HEK293 (cell line): ENCODE results near the gene ZNF177.

Experiments
- CTCF ChIA-PET: fragments of 350-600 bp; formaldehyde crosslinking; extraction: SDS; loops from one replicate; lab custom pipeline; 2021; ENCODE audit warnings: antibody characterized with exemption; lab: Yijun Ruan, JAX
- POLR2A ChIA-PET: fragments of 300-600 bp; formaldehyde crosslinking; extraction: SDS; loops from one replicate; lab custom pipeline; 2020; ENCODE audit warnings: antibody characterized with exemption, inconsistent platforms; lab: Yijun Ruan, JAX
- H3K27ac ChIP-seq: fragments of 200-500 bp; sonication (Bioruptor generic); 2 replicates; pipeline ENCODE4 v1.5.1; 2014; ENCODE audit warnings: low read depth, low read length, control low read depth, inconsistent platforms; ENCODE audit errors: extremely low read depth
- H3K36me3 ChIP-seq, 2 experiments: fragments of 200-500 bp in 1 of 2; sonication (Bioruptor generic) in 1 of 2; 1 replicate in 1 of 2; 2 replicates in 1 of 2; pipeline ENCODE4 v1.5.1; 2014 to 2017; ENCODE audit warnings: inconsistent platforms in 2 of 2, low read length in 2 of 2; ENCODE audit not compliant: control insufficient read depth in 2 of 2, insufficient read depth in 1 of 2
- H3K4me1 ChIP-seq: fragments of 200-500 bp; sonication (Bioruptor generic); 2 replicates; pipeline ENCODE4 v1.5.1; 2014; ENCODE audit warnings: mild to moderate bottlenecking, low read length, inconsistent platforms; ENCODE audit not compliant: control insufficient read depth, insufficient read depth
- H3K4me3 ChIP-seq: 2 replicates; pipeline ENCODE4 v1.5.1; 2011; ENCODE audit warnings: low read depth, mild to moderate bottlenecking, control low read depth, low read length, moderate library complexity
- H3K9me3 ChIP-seq: fragments of 200-500 bp; sonication (Bioruptor generic); 2 replicates; pipeline ENCODE4 v1.5.1; 2014; ENCODE audit warnings: low read depth, low read length, inconsistent platforms; ENCODE audit not compliant: control insufficient read depth, insufficient read depth
- BCL11A ChIP-seq: fragments of 450-650 bp; formaldehyde crosslinking; IDR thresholded peaks from 2 replicates; pipeline ENCODE4 v1.5.1; 2016; ENCODE audit warnings: low read depth, missing biosample characterization, missing genetic modification characterization
- BCL11B ChIP-seq: fragments of 450-650 bp; formaldehyde crosslinking; IDR thresholded peaks from 2 replicates; pipeline ENCODE4 v1.5.1; 2016; ENCODE audit warnings: low read depth, missing biosample characterization, missing genetic modification characterization
- IKZF3 ChIP-seq: fragments of 450-650 bp; IDR thresholded peaks from 2 replicates; pipeline ENCODE4 v1.5.0; 2018; ENCODE audit warnings: missing biosample characterization, mild to moderate bottlenecking, missing genetic modification characterization, moderate library complexity
- OVOL3 ChIP-seq: fragments of 450-650 bp; formaldehyde crosslinking; IDR thresholded peaks from 2 replicates; pipeline ENCODE4 v1.5.1; 2016; ENCODE audit warnings: missing biosample characterization, missing genetic modification characterization
- TRIM28 ChIP-seq: IDR thresholded peaks from 2 replicates; pipeline ENCODE4 v1.6.1; 2011; ENCODE audit warnings: low read length, control low read depth, borderline replicate concordance
- ZFHX2 ChIP-seq: fragments of 450-650 bp; formaldehyde crosslinking; conservative IDR thresholded peaks from 2 replicates; pipeline ENCODE4 v1.5.1; 2016; ENCODE audit warnings: missing biosample characterization, missing genetic modification characterization
- ZFP3 ChIP-seq: fragments of 450-650 bp; formaldehyde crosslinking; IDR thresholded peaks from 2 replicates; pipeline ENCODE4 v1.5.1; 2016; ENCODE audit warnings: low read depth, missing biosample characterization, missing genetic modification characterization
- ZNF155 ChIP-seq: fragments of 450-650 bp; formaldehyde crosslinking; IDR thresholded peaks from 2 replicates; pipeline ENCODE4 v1.5.1; 2016; ENCODE audit warnings: missing biosample characterization, missing genetic modification characterization
- ZNF16 ChIP-seq: fragments of 450-650 bp; formaldehyde crosslinking; IDR thresholded peaks from 2 replicates; pipeline ENCODE4 v1.5.1; 2016; ENCODE audit warnings: low read depth, missing biosample characterization, missing genetic modification characterization
- ZNF184 ChIP-seq: fragments of 450-650 bp; IDR thresholded peaks from 2 replicates; pipeline ENCODE4 v1.5.1; 2018; ENCODE audit warnings: missing biosample characterization, mild to moderate bottlenecking, missing genetic modification characterization
- ZNF223 ChIP-seq: fragments of 450-650 bp; formaldehyde crosslinking; IDR thresholded peaks from 2 replicates; pipeline ENCODE4 v1.5.1; 2016; ENCODE audit warnings: missing biosample characterization, missing genetic modification characterization
- ZNF292 ChIP-seq: fragments of 450-650 bp; formaldehyde crosslinking; IDR thresholded peaks from 2 replicates; pipeline ENCODE4 v1.5.1; 2016; ENCODE audit warnings: low read depth, missing biosample characterization, missing genetic modification characterization, borderline replicate concordance
- ZNF302 ChIP-seq: fragments of 450-650 bp; formaldehyde crosslinking; IDR thresholded peaks from 2 replicates; pipeline ENCODE4 v1.5.1; 2016; ENCODE audit warnings: missing biosample characterization, missing genetic modification characterization, low read depth
- ZNF311 ChIP-seq: fragments of 450-650 bp; formaldehyde crosslinking; IDR thresholded peaks from 2 replicates; pipeline ENCODE4 v1.5.1; 2017; ENCODE audit warnings: missing biosample characterization, missing genetic modification characterization, borderline replicate concordance
- ZNF354C ChIP-seq: fragments of 450-650 bp; formaldehyde crosslinking; IDR thresholded peaks from 2 replicates; pipeline ENCODE4 v1.5.1; 2016; ENCODE audit warnings: missing biosample characterization, missing genetic modification characterization, low read depth, borderline replicate concordance
- ZNF404 ChIP-seq: fragments of 450-650 bp; formaldehyde crosslinking; IDR thresholded peaks from 2 replicates; pipeline ENCODE4 v1.5.1; 2017; ENCODE audit warnings: missing biosample characterization, missing genetic modification characterization
- ZNF416 ChIP-seq: fragments of 450-650 bp; formaldehyde crosslinking; IDR thresholded peaks from 2 replicates; pipeline ENCODE4 v1.5.1; 2016; ENCODE audit warnings: missing biosample characterization, missing genetic modification characterization
- ZNF433 ChIP-seq: fragments of 450-650 bp; formaldehyde crosslinking; IDR thresholded peaks from 2 replicates; pipeline ENCODE4 v1.5.1; 2016; ENCODE audit warnings: missing biosample characterization, missing genetic modification characterization, low read depth
- ZNF521 ChIP-seq: fragments of 450-650 bp; formaldehyde crosslinking; IDR thresholded peaks from 2 replicates; pipeline ENCODE4 v1.5.1; 2017; ENCODE audit warnings: missing biosample characterization, mild to moderate bottlenecking, missing genetic modification characterization
- ZNF555 ChIP-seq: fragments of 450-650 bp; formaldehyde crosslinking; conservative IDR thresholded peaks from 2 replicates; pipeline ENCODE4 v1.5.1; 2017; ENCODE audit warnings: missing biosample characterization, mild to moderate bottlenecking, missing genetic modification characterization, inconsistent platforms
- ZNF585B ChIP-seq: fragments of 450-650 bp; formaldehyde crosslinking; IDR thresholded peaks from 2 replicates; pipeline ENCODE4 v1.5.1; 2016; ENCODE audit warnings: missing biosample characterization, missing genetic modification characterization
- ZNF621 ChIP-seq: fragments of 450-650 bp; formaldehyde crosslinking; IDR thresholded peaks from 2 replicates; pipeline ENCODE4 v1.5.1; 2017; ENCODE audit warnings: missing biosample characterization, missing genetic modification characterization
- ZNF670 ChIP-seq: fragments of 450-650 bp; formaldehyde crosslinking; IDR thresholded peaks from 2 replicates; pipeline ENCODE4 v1.5.1; 2016; ENCODE audit warnings: missing biosample characterization, missing genetic modification characterization, low read depth
- ZNF76 ChIP-seq: fragments of 450-650 bp; formaldehyde crosslinking; IDR thresholded peaks from 2 replicates; pipeline ENCODE4; 2016; ENCODE audit warnings: low read depth, missing biosample characterization, missing genetic modification characterization, borderline replicate concordance
- ZNF776 ChIP-seq: fragments of 450-650 bp; formaldehyde crosslinking; IDR thresholded peaks from 2 replicates; pipeline ENCODE4 v1.5.0; 2017; ENCODE audit warnings: missing biosample characterization, missing genetic modification characterization, borderline replicate concordance
- TF ChIP-seq, protein P1 (sequence below): fragments of 450-650 bp; formaldehyde crosslinking; IDR thresholded peaks from 2 replicates; pipeline ENCODE4 v1.5.0; 2017; ENCODE audit warnings: missing biosample characterization, missing genetic modification characterization, borderline replicate concordance
- TF ChIP-seq, protein P2 (sequence below): fragments of 450-650 bp; formaldehyde crosslinking; IDR thresholded peaks from 2 replicates; pipeline ENCODE4 v1.5.1; 2016; ENCODE audit warnings: missing biosample characterization, missing genetic modification characterization
- TF ChIP-seq, protein P3 (sequence below): fragments of 450-650 bp; formaldehyde crosslinking; IDR thresholded peaks from 2 replicates; pipeline ENCODE4 v1.5.1; 2016; ENCODE audit warnings: missing biosample characterization, missing genetic modification characterization

ZNF177 gene

DNA sequence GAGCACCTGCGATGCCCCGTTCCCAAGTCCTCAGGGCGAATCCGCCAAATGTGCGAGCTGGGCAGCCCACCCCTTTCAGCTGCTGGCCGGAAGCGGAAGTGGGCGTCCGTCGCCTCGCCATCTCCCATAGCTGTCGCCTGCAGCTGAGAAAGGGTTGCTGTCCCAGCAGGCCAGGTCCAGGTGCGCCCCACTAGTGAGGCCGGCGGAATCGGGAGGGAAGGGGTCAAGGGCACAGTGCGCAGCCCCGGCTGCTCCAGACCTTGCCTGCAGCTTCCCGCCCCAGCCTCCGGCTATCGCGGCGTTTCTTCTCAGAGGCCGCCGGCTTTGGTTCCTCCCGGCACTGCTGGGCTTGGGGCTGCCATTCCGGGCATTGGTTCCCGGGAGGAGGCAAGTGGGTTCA, at the start of gene ZNF177:
ZNF177 (plus strand) TSS at position 109 of the 400 bp plus-strand sequence. CDS start 15,299 bp downstream, outside the sequence.
- POLR2A ChIA-PET = no interaction called here
- Histone ChIP-seq H3K9me3 (no peaks in the 10 kb centered on the region), H3K27ac (no peak within 1 kb of the TSS), H3K4me1 (no peaks in the 10 kb centered on the region), H3K36me3 (peaks cover 0 to 4% of the 10 kb centered on the region in 2 experiments; a peak in 2 of 3 replicates), H3K4me3 (no peak within 1 kb of the TSS)
- CTCF ChIA-PET = no interaction called here
- no peak for TF ChIP-seq ZNF354C (tag by site-specific recombination)
- no peak for TF ChIP-seq ZNF16 (tag by site-specific recombination)
- TF ChIP-seq ZNF155 (tag by site-specific recombination) = no peak
- TF ChIP-seq ZNF433 (tag by site-specific recombination) = no peak
- TF ChIP-seq, protein P1, sequence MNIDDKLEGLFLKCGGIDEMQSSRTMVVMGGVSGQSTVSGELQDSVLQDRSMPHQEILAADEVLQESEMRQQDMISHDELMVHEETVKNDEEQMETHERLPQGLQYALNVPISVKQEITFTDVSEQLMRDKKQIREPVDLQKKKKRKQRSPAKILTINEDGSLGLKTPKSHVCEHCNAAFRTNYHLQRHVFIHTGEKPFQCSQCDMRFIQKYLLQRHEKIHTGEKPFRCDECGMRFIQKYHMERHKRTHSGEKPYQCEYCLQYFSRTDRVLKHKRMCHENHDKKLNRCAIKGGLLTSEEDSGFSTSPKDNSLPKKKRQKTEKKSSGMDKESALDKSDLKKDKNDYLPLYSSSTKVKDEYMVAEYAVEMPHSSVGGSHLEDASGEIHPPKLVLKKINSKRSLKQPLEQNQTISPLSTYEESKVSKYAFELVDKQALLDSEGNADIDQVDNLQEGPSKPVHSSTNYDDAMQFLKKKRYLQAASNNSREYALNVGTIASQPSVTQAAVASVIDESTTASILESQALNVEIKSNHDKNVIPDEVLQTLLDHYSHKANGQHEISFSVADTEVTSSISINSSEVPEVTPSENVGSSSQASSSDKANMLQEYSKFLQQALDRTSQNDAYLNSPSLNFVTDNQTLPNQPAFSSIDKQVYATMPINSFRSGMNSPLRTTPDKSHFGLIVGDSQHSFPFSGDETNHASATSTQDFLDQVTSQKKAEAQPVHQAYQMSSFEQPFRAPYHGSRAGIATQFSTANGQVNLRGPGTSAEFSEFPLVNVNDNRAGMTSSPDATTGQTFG (tag by site-specific recombination) = no peak
- no peak for TF ChIP-seq ZNF302 (tag by site-specific recombination)
- no peak for TF ChIP-seq ZNF184 (tag by site-specific recombination)
- TF ChIP-seq TRIM28 = no peak
- no peak for TF ChIP-seq ZNF311 (tag by site-specific recombination)
- TF ChIP-seq IKZF3 (tag by site-specific recombination) = no peak
- TF ChIP-seq OVOL3 (tag by site-specific recombination) = no peak
- no peak for TF ChIP-seq ZNF555 (tag by site-specific recombination)
- TF ChIP-seq ZNF521 (tag by site-specific recombination) = no peak
- no peak for TF ChIP-seq ZNF223 (tag by site-specific recombination)
- TF ChIP-seq, protein P2, sequence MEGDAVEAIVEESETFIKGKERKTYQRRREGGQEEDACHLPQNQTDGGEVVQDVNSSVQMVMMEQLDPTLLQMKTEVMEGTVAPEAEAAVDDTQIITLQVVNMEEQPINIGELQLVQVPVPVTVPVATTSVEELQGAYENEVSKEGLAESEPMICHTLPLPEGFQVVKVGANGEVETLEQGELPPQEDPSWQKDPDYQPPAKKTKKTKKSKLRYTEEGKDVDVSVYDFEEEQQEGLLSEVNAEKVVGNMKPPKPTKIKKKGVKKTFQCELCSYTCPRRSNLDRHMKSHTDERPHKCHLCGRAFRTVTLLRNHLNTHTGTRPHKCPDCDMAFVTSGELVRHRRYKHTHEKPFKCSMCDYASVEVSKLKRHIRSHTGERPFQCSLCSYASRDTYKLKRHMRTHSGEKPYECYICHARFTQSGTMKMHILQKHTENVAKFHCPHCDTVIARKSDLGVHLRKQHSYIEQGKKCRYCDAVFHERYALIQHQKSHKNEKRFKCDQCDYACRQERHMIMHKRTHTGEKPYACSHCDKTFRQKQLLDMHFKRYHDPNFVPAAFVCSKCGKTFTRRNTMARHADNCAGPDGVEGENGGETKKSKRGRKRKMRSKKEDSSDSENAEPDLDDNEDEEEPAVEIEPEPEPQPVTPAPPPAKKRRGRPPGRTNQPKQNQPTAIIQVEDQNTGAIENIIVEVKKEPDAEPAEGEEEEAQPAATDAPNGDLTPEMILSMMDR (tag by site-specific recombination) = no peak
- no peak for TF ChIP-seq ZNF292
- no peak for TF ChIP-seq ZNF776
- TF ChIP-seq ZFHX2 (tag by site-specific recombination) = no peak
- TF ChIP-seq ZNF416 (tag by site-specific recombination) = no peak

DNA sequence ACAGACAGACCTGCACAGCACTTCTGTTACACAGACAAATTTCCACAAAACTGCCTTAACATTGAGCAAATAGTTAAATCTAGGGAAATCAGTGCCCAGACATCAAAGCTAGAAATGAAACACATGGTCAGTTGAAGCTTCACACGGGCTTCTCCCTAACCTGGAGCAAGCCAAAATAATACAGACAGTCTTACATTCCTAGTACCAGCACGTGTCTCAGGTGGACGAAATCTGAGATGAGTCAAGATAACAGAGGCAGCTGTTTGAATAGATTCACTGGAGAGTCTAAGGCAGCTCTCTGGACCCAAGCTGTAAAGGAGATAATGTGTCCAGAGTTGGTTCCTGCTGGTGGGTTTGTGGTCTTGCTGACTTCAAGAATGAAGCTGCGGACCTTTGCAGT, 49.1 kb upstream of the ZNF177 start:
- TF ChIP-seq BCL11A (tag by site-specific recombination) (no peak), ZNF621 (tag by site-specific recombination) (no peak), ZNF404 (tag by site-specific recombination) (no peak), ZFP3 (tag by site-specific recombination) (no peak), ZFHX2 (tag by site-specific recombination) (no peak), ZNF670 (tag by site-specific recombination) (no peak), ZNF302 (tag by site-specific recombination) (no peak), ZNF76 (tag by site-specific recombination) (no peak), OVOL3 (tag by site-specific recombination) (no peak), ZNF585B (no peak), BCL11B (no peak)
- TF ChIP-seq, protein P3, sequence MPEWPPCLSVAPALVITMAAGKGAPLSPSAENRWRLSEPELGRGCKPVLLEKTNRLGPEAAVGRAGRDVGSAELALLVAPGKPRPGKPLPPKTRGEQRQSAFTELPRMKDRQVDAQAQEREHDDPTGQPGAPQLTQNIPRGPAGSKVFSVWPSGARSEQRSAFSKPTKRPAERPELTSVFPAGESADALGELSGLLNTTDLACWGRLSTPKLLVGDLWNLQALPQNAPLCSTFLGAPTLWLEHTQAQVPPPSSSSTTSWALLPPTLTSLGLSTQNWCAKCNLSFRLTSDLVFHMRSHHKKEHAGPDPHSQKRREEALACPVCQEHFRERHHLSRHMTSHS (tag by site-specific recombination) = no peak
- no peaks in the 10 kb centered on the region for H3K4me1 ChIP-seq
- CTCF ChIA-PET = interaction anchor here (0.6 kb wide), 1 partner anchor 661 kb away, joined by 4 read pairs; no protein-coding TSS in a partner anchor
- POLR2A ChIA-PET = no interaction called here
- no peak overlapping the region for H3K4me3 ChIP-seq
- H3K9me3 ChIP-seq = no peaks in the 10 kb centered on the region
- no peak overlapping the region for H3K27ac ChIP-seq
- no peaks in the 10 kb centered on the region for H3K36me3 ChIP-seq
